MCF 10A (cell line): ENCODE results near the gene CAPN15. TPM values are rescaled to one million over a fixed set of nuclear protein-coding genes. Genes with fewer than 3 reads are reported as not detected.

Experiments
- BruUV-seq: library from RNA; stranded (reverse); fragments of 400-500 nt; replicated peaks from 2 replicates; lab custom pipeline; 2021; lab: Mats Ljungman, UMichigan
- CTCF ChIA-PET: fragments of 300-600 bp; sonication (Branson Sonifier 250); formaldehyde crosslinking; extraction: SDS; loops from one replicate; lab custom pipeline; 2021; ENCODE audit warnings: antibody characterized with exemption, inconsistent platforms; lab: Yijun Ruan, JAX
- POLR2A ChIA-PET: fragments of 300-600, 350-650 bp; sonication (Branson Sonifier 250); formaldehyde crosslinking; extraction: SDS; loops from one replicate; lab custom pipeline; 2020; ENCODE audit warnings: antibody characterized with exemption, inconsistent platforms; lab: Yijun Ruan, JAX
- DNase-seq: peaks from one replicate; pipeline ENCODE4 v3.0.0-alpha.2; 2018; ENCODE audit not compliant: unreplicated experiment
- H3K27ac Mint-ChIP-seq: one replicate; pipeline ENCODE4 v1.8.0; 2022; ENCODE audit warnings: mild to moderate bottlenecking, low read depth, mixed read lengths; ENCODE audit not compliant: unreplicated experiment
- H3K27me3 Mint-ChIP-seq: one replicate; pipeline ENCODE4 v1.8.0; 2022; ENCODE audit warnings: mixed read lengths; ENCODE audit not compliant: insufficient read depth, unreplicated experiment
- H3K36me3 Mint-ChIP-seq: one replicate; pipeline ENCODE4 v1.8.0; 2022; ENCODE audit warnings: mild to moderate bottlenecking, moderate library complexity, mixed read lengths; ENCODE audit not compliant: insufficient read depth, unreplicated experiment
- H3K4me1 Mint-ChIP-seq: one replicate; pipeline ENCODE4 v1.8.0; 2022; ENCODE audit warnings: mixed read lengths; ENCODE audit not compliant: insufficient read depth, unreplicated experiment
- H3K4me3 Mint-ChIP-seq: one replicate; pipeline ENCODE4 v1.8.0; 2022; ENCODE audit warnings: mild to moderate bottlenecking, moderate library complexity, mixed read lengths; ENCODE audit not compliant: unreplicated experiment
- H3K9me3 Mint-ChIP-seq: one replicate; pipeline ENCODE4 v1.8.0; 2022; ENCODE audit warnings: mixed read lengths; ENCODE audit not compliant: unreplicated experiment
- intact Hi-C: fragments of 100-400 bp; cut with micrococcal nuclease; formaldehyde crosslinking; loops from 2 replicates; pipeline ENCODE4 v1.14.1; 2022
- total RNA-seq: library from RNA; stranded (reverse); gene quantifications from 2 replicates; pipeline ENCODE4 v1.2.3, GENCODE V29; 2022
- TF ChIP-seq, protein P1 (sequence below): fragments of 200-600 bp; IDR thresholded peaks from one replicate; pipeline ENCODE4 v1.8.0; 2022; ENCODE audit warnings: antibody characterized with exemption, mild to moderate bottlenecking; ENCODE audit not compliant: unreplicated experiment

The CAPN15 gene
- total RNA-seq, 1 experiment from 2014 or later = 81.1 TPM

DNA sequence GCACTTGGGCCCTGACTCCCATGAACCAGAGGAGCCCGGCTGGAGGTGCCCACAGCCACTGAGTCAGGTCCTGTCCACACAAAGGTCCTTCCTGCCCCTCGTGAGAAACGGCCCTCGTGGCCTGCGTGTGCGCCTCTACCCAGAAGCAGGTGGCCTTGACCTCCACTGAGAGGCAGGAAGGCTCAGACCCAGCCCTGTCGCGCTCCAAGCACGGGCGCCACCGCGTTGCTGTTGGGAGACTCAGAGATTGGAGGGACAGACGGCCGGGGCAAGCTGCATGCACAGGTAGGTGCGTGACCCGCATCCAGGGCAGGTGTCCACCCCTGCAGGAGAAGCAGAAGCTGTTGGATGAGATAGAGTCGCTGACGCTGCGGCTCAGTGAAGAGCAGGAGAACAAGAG is 8.1 kb upstream of the CAPN15 start:
- Mint-ChIP-seq H3K4me1 (no peaks in the 10 kb centered on the region), H3K27me3 (no peaks in the 10 kb centered on the region), H3K36me3 (peaks cover 41% of the 10 kb centered on the region), H3K4me3 (no peak overlapping the region), H3K27ac (no peak overlapping the region), H3K9me3 (no peaks in the 10 kb centered on the region)
- ChIA-PET POLR2A (interaction anchor here (1.0 kb wide), 1 partner anchor 8 kb away, joined by 4 read pairs; the partner anchor contains the start of gene CAPN15), CTCF (interaction anchor here (0.6 kb wide), 1 partner anchor 51 kb away, joined by 3 read pairs; no protein-coding TSS in a partner anchor)
- TF ChIP-seq, protein P1, sequence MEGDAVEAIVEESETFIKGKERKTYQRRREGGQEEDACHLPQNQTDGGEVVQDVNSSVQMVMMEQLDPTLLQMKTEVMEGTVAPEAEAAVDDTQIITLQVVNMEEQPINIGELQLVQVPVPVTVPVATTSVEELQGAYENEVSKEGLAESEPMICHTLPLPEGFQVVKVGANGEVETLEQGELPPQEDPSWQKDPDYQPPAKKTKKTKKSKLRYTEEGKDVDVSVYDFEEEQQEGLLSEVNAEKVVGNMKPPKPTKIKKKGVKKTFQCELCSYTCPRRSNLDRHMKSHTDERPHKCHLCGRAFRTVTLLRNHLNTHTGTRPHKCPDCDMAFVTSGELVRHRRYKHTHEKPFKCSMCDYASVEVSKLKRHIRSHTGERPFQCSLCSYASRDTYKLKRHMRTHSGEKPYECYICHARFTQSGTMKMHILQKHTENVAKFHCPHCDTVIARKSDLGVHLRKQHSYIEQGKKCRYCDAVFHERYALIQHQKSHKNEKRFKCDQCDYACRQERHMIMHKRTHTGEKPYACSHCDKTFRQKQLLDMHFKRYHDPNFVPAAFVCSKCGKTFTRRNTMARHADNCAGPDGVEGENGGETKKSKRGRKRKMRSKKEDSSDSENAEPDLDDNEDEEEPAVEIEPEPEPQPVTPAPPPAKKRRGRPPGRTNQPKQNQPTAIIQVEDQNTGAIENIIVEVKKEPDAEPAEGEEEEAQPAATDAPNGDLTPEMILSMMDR = no peak
- intact Hi-C loops = no loop called here
- no peak for DNase-seq
- BruUV-seq = no TSS peak

DNA sequence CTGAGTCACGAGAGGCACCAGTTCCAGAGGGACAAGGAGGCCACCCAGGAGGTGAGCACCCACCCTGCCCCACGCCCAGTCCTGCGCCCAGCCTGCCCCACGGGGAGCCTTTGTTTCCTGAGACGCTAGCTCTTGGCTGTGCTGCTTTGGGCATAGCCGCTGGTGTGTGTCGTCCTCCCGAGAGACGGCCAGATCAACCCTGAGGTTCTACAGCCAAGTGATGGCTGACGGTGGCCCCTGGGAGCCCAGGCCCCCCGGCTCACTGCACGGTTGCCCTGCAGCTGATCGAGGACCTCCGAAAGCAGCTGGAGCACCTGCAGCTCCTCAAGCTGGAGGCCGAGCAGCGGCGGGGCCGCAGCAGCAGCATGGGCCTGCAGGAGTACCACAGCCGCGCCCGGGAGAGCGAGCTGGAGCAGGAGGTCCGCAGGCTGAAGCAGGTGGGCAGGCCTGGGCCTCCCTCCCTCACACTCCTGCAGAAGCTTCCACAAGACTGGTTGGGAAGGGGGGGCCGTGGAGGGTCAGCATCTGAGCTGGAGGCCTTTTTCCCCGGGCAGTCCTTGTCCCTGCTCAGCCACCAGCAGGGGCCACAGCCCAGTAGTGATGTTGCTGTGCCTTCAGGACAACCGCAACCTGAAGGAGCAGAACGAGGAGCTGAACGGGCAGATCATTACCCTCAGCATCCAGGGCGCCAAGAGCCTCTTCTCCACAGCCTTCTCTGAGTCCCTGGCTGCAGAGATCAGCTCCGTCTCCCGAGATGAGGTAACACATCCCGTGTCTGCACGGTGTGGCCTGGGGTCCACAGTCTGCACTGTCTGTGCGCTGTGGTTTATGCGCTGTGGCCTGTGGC is 7.4 kb upstream of the CAPN15 start:
- intact Hi-C loops = loop anchor here (10.0 kb wide), 1 partner anchor 95 kb away; the partner anchor contains the start of gene RAB11FIP3
- ChIA-PET POLR2A (interaction anchor here (0.7 kb wide), 1 partner anchor 119 kb away, joined by 3 read pairs; no protein-coding TSS in a partner anchor), CTCF (interaction anchor here (0.6 to 1.3 kb wide), 3 partner anchors 14 to 102 kb away, joined by 3 to 4 read pairs (median 3); no protein-coding TSS in a partner anchor)
- H3K4me1 Mint-ChIP-seq = no peaks in the 10 kb centered on the region
- H3K27me3 Mint-ChIP-seq = no peaks in the 10 kb centered on the region
- no peak for DNase-seq
- TF ChIP-seq, protein P1 = no peak
- H3K27ac Mint-ChIP-seq = no peak overlapping the region
- no peak overlapping the region for H3K4me3 Mint-ChIP-seq
- H3K9me3 Mint-ChIP-seq = no peaks in the 10 kb centered on the region
- BruUV-seq = TSS peak; percentile 27
- H3K36me3 Mint-ChIP-seq = peaks cover 35% of the 10 kb centered on the region

DNA sequence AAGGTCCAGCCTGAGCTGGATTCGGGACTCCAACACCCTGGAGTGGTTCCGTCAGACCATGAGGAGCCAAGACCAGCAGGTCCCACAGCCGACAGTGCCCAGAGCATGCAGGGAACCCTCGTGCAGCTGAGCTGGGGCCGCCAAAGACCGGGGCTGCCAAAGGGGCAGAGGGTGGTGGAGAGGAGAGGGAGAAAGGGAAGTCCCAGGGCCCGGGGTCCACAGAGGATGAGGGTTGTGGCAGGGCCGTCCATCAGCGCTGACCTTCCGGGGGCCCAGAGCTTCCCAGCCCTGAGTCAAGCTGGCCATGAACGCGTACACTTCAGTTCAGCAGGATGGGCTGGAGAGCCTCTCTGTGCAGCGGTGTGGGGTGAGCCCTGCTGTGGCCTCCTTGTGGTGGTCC is 6.7 kb upstream of the CAPN15 start:
- H3K4me1 Mint-ChIP-seq = peaks cover 7% of the 10 kb centered on the region
- H3K4me3 Mint-ChIP-seq = no peak overlapping the region
- DNase-seq = no peak
- no peaks in the 10 kb centered on the region for H3K9me3 Mint-ChIP-seq
- no peak overlapping the region for H3K27ac Mint-ChIP-seq
- TF ChIP-seq, protein P1 = no peak
- intact Hi-C loops = loop anchor here (10.0 kb wide), 1 partner anchor 96 kb away; the partner anchor contains the start of gene RAB11FIP3
- H3K36me3 Mint-ChIP-seq = peaks cover 35% of the 10 kb centered on the region
- no TSS peak for BruUV-seq
- H3K27me3 Mint-ChIP-seq = no peaks in the 10 kb centered on the region
- ChIA-PET POLR2A (no interaction called here), CTCF (interaction anchor here (0.7 to 1.3 kb wide), 2 partner anchors 15 to 101 kb away, joined by 3 to 4 read pairs; no protein-coding TSS in a partner anchor)
